Measurements from ENCODE around the gene TMED6.

The TMED6 gene

DNA sequence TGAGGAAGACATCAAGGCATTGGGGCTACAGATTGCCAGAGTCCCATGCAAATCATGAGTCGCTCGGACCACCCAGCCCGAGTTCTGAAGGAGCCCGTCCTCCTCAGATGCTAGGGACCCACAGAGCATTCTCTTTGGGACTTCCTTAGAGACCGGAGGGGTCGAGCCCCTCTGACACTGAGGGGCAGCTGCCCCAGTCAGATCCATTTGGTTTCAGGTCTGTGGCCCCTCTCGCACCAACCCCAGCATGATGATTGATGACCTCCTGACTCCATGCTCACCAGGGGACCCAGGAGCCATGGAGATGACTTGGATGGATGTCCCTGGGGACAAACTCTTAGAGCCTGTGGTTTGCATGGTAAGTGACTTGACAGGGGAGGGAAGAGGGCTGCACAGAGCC is 29.2 kb downstream of the TMED6 start:
- DNase-seq, result no peak

DNA sequence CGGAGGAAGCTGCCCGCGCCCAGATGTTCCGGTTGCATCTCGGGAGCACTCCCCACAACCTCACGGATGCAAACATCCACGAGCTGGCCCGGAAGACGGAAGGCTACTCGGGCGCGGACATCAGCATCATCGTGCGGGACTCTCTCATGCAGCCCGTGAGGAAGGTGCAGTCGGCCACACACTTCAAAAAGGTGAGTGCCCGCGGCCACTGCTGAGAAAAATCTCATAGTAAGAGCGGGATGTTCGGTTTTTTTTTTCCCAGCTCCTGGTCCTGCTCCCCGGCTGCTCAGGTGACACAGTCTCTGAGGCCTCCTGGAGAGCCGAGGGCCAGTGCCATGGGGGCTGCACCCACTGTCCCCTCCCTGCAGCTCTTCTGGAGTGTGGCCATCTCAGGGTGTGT is 30.5 kb downstream of the TMED6 start:
- DNase-seq, result no peak

DNA sequence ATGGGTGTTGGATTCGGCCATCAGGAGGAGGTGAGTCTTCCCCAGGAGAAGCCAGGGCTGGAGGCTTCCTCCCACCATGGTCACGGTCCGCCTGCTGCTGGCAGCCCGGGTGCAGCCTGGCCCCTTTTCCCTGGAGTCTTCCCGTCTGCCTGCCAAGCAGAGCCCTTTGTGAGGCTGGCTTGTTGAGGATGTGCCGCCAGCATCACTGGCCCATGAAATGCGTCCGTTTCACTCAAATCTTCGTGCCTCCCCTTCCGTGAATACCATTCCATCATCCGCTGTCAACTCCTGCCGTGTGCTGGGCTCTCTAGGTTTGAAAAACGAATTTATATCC is 30.9 kb downstream of the TMED6 start:
- no peak for DNase-seq

DNA sequence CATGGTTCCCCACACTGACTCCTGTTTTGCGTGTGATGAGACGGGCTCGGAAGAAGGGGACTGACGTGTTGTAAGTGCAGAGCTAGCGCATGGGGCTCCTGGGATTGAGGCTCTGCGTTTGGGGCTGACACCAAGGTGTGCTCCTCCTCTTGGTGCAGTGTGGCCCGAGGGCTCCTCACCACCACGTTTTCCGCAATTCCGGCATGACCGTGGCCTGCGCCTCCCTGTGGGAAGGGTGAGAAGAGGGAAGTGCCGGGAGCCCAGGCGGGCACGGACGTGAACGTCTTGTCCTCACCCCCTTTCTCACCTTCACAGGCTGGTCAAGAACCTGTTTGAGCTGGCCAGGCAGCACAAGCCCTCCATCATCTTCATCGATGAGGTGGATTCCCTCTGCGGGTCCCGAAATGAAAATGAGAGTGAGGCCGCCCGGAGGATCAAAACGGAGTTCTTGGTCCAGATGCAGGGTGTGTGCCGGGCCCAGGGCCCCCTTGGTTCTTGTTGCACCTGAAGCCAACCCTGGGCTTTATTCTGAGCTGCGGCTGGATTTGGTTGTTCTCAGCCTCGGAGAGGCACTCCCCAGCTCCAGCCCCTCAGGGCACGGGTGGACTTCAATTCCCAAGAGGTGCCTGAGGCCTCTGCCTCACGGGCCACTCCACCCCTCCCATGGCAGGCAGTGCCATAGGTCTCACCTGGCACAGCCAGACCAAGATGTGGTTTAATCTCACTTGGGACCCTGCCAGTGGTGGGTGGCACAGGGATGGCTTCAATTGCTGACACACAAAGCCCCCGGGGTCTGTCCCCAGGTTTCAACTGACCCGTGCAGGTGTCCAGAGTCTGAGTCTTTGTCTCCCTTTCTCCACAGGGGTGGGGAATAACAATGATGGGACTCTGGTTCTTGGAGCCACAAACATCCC is 31.5 kb downstream of the TMED6 start:
- no peak for DNase-seq

DNA sequence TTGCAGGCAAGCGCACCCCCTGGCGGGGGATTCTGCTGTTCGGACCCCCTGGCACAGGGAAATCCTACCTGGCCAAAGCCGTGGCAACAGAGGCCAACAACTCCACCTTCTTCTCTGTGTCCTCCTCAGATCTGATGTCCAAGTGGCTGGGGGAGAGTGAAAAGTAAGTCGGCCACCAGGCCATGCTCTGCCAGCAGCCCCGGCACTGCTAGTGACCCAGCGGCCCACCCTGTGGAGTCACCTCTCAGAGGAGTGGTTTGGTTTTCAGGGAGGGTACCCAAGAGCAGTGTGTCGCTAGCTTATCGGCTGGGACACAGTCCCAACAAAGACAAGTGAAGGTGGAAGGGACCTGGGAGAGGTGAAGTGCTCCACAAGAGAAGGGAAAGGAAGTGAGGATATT is 32.2 kb downstream of the TMED6 start:
- DNase-seq, result no peak

DNA sequence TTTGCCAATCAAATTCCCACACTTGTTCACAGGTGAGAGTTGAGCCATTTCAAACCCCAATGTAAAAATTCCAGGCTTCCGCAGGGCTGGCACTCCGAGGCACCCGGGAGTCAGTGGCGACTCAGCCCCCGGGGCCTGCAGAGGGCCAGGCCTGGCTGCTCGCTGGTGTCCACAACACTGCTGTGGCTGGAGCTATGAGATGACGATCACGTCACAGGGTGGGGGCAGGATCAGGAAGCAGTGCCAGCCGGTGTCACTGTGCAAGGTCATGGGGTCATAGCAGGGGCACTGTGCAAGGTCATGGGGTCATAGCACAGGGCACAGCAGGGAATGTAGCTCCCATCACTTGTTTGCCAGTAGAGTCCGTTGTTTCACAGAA is 32.7 kb downstream of the TMED6 start:
- DNase-seq, result no peak

DNA sequence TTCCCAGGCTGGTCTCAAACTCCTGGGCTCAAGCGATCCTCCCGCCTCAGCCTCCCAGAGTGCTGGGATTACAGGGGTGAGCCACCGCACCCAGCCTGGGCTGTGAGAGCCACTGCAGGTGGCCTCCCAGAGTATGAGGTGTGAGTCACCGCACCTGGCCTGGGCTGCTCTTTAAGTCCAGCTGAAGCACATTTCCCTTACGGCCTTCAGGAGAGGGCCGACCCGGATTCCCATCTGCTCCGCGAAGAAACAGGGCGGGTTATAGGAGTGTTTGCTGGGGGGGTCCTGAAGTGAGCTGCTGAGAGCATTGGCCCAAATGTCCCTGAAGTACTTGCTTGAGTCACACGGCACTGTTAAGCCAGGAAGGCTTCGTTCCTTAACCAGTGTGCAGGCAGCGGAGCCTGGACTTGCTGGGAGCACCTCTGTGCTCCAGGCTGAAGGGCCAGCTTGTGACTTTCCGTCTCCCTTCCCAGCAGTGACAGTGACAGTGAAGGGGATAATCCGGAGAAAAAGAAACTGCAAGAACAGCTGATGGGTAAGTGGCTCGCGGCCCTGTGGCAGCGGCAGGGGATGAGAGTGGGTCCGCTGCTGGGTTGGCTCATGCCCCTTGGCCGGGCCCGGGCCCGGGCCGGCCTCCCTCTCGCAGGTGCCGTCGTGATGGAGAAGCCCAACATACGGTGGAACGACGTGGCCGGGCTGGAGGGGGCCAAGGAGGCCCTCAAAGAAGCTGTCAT is 33.2 kb downstream of the TMED6 start:
- DNase-seq, result no peak

DNA sequence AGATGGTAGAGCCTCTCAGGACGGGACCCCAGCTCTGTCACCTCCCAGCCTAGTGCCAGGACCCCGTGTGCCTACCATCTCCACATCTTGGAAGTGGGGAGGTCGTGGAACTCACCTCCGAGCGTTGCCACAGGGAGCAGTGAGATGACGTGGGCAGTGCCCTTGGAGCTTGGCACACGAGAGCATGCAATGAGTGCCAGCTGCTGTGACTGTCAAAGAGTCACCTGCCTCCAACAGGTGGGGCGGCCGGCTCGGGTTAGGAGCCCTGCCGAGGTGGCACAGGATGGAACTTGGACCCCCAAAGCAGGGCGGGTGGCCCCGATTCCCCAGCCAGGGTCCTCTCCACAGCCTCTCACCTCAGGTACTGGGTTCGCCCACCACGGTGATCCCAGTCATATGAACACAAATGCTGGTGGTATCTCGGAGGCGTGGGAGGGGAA is 35.0 kb downstream of the TMED6 start:
- no peak for DNase-seq

DNA sequence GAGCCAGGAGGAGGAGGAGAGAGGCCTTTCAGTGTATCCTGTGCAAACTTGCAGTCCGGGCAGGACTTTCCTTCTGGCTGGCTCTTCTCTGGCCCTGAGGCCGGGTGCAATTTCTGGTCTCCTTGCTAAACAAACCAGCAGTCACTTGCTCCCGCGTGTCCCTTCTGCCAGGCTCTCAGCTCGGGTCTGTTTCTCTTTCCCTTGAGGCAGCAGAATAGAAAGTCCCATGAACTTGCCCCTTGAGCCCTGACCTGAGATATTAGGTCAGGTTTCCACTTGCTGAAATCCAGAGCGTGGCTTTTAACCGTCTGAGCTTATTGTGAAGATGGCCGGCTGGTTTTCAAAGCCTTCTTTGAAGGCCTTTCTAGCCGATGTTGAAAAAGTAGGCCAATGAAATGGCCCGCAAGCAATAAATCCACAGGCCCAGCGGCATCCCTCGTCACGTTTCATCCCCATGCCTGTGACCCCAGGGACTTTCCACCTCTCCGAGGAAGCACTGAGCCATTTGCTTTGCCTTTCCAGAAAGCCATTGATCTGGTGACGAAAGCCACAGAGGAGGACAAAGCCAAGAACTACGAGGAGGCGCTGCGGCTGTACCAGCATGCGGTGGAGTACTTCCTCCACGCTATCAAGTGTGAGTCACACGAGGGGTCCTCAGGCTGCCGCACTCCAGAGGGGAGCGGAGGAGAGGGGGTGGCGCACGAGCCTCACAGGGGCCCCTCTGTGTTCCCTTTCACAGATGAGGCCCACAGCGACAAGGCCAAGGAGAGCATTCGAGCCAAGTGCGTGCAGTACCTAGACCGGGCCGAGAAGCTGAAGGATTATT is 35.9 kb downstream of the TMED6 start:
- DNase-seq, result no peak

DNA sequence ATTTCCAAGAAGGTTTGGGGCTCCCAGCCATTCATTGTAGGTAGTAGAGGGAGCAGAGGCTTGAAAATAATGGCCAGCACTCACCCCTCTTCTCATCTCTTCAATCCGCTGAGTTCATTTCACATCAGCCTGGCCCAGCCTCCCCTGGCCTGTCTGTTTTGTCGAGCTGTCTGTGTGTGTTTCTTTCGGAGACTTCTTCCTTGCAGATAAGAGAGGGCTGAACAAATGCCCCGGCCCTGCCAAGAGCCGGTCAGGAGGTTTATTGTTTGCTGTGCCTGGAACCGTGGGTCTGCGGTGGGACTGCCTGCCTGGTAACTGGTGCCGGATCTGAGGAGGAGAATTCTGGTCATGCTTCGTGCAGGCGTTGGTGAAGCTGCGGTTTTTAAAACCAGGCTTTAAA is 37.1 kb downstream of the TMED6 start:
- no peak for DNase-seq

DNA sequence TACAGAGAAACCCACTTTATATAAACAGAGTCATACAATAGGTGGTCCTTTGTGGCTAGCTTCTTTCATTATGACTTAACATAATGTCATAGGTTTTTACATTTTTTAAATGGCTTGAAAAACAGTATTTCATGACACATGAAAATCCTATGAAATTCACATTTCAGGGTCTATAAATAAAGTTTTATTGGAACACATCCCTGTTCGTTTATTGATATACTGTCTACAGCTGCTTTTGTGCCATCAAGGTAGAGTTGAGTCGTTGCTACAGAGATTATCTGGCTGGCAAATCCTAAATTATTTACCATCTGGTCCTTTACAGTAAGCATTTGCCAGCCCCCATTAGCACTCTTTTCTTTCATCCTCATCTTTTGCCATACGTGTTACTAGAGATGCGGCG is 38.1 kb downstream of the TMED6 start:
- no peak for DNase-seq

DNA sequence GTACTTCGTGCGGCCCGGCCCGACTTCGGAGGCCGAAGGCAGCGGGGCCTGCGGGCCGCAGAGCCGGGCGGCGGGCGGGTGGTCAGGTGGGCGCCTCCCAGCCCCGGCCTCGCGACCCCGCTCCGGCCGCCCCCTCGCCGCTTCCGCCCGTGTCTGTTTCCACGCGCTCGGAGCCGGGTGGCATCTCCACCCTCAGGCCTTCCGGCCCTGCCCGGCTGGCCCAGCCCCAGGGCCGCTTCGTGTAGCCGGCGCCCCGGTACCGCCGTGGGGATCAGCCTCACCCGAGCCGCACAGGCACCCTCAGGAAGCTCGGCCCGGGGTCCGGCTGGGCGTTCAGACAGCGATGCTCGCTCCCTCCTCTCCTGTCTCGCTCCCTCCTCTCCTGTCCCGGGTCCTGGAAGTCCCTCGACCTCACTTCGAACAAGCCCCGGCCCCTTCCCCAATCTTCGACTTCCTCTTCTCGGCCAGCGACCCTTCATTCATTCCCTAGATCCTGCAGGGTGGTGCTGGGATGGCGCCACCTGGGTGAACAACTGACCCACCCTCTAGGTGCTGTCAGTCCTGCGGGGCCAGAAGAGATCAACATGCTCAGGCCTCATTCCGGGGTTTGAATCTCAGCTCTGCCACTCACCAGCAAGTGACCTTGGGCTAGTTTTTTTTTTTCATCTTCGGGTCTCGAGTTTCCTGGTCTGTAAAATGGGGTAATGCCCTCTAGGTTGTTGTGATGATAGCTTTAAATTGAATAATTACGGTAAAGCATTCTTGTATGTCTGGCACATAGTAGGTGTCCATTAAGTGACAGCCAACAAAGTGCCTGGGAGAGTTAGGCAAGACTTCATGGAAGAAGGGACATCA is 39.8 kb downstream of the TMED6 start:
- no peak for DNase-seq

DNA sequence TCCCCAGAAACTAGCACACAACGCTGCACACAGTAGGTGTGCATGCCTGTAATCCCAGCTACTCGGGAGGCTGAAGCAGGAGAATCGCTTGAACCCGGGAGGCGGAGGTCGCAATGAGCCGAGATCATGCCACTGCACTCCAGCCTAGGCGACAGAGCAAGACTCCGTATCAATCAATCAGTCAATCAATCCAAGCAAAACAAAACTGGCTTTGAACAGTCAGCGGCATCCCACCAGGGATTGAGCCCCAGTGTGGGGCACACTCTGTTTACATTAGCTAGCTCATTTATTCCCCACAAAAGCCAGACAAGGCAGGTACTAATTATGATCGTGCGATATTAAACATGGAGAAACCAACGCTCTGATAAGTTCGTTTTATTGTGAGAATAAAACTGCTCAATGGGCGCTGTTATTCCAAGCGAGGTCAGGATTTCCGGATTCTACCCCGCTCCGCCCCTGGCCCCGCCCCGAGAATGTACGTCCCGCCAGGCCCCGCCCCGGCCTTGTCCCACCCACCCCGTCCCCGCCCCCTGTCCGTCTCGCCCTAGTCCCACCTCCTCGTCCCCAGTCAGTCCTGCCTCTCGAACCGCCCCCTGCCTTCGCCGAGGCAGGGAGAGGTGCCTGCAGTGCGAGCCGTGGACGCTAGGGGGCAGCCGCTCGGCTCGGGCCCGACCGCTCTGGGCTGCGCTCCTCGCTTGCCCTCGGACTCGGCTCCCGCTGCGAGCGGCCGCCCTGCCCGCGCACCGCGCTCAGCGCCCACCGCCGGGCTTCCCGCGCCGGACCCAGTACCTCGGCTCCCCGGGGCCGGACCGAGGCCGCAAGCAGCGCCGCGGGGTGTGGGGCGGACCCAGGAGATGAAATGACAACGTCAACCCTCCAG is 40.7 kb downstream of the TMED6 start, which contains the start of gene VPS4A:
Gene VPS4A (plus strand): TSS at position 698 of the 880 bp plus-strand sequence. CDS start 162 bp downstream, at position 860.
- peak; percentile 58 for DNase-seq

DNA sequence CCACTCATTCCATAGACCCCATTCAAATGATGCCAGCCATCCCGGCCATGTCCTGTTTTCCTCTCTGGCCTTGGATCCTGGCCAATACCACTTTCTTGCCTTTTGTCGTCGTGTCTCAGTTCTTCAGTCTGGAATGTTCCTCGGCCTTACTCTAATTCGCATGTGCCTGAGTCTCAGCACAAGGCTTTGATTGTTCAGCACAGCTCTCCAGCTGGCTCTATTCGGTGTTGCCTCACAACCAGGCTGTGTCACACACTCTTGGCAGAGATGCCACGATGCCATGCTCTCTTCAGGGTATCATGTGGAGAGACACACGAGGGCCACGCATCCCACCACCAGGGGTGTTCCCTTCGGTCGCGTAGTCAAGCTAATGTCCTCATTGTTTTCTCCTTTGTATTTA is 42.3 kb downstream of the TMED6 start:
- no peak for DNase-seq

DNA sequence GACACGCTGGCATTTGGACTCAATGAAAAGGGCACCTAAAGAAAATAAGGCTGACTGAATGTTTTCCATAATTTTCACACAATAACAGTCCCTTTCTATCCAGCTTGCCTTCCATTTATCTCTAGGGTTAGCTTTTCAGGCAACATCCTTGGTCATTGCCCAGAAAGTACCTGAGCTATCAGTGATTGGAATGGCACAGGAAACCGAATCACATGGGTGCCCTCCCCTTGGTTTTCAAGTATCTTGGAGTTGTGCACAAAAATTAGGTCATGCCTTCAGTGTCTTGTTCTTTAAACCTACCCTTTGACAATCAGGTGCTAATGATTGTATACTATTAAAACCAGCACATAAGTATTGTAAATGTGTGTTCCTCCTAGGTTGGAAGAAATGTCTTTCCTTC is 43.7 kb downstream of the TMED6 start:
- DNase-seq, result no peak

DNA sequence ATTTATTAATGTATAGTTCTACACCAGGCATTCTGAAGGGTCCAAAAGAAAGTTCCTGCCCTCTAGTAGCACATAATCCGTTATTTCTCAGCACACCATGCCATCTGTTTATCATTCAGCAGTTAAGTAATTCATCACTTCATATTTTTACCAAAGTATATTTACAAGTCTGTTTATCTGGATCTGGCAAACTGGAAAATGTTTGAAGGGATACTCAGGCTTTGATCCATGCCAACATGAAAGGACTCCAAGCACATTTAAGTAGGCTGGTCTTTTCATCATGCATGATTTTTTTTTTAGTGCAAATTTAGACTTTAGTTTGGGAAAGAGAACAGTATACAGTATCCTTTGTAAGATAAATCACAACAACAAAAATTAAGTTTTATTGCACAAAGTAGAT is 44.5 kb downstream of the TMED6 start:
- no peak for DNase-seq

DNA sequence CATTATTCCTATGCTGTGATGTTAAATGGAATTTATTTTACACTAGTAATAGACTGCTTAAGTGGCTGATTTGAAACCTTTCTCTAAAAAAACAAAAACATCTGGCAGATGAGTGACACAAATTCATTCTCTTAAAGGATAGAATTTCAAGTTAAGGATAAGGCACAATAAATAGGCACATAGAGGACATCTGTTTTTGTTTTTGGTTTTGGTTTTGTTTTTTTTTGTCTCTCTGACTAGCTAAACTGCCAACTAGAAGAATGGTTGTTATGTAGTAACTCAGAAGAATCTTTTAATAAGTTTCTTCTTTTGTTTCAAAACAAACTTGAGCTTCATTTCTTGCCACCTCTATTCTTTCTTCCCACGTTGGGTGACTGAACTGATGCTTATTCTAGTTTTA is 45.6 kb downstream of the TMED6 start:
- no peak for DNase-seq

DNA sequence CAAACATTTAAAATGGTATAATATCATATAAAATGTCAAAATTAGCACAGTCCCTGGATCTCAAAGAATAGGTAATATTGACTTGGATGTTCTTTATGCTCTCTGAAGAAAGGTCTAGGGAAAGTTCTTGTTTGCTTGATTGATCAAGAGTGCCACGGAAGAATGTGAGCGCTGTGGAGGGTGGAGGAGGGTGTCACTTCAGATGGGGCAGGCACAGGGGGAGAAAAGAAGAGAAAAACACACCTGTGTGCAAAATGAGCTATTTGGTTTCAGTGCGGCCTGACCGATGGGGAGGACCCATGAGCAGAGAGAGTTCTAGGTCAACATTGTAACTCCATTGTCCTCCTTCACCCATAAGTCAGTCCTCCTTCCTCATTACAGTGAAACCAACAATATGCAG is 49.3 kb downstream of the TMED6 start:
- no peak for DNase-seq

DNA sequence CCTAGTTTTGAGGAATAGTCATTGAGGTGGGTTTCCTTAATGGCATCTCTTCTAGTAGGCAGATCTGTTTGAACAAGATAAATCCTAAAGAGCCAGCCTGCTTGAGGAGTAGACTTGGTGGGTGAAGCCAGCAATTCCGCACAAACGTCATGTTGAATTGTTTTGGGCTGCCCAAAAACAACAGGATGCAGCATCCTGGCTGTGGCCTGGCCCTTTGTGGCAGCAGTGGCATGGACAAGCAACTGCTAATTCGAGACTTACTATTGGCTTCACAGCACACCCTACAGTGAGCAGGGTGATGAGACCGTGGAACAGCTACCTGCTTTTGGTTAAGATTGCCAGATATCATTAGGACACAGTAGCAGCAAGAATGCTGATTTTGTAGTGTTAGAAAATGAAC is 49.7 kb downstream of the TMED6 start:
- DNase-seq, result no peak

DNA sequence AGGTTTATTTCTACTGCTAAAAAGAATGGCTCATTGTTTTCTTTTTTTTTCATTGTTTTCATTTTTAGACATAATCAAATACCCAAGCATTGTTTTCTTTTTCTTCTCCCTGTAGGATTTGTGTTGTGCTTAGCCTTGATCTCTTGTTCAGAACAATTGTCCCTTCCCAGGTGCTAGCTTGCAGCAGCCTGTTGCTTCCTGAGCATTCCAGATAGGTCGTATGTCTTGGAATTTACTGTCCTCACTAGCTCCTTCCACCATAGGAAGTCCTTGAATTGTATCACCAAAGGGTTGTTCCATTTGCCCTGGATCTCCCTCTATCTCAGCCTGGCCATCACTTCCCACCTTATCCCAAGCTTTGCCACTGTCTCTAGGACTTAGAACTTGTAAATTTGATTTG is 50.4 kb downstream of the TMED6 start:
- DNase-seq, result no peak

DNA sequence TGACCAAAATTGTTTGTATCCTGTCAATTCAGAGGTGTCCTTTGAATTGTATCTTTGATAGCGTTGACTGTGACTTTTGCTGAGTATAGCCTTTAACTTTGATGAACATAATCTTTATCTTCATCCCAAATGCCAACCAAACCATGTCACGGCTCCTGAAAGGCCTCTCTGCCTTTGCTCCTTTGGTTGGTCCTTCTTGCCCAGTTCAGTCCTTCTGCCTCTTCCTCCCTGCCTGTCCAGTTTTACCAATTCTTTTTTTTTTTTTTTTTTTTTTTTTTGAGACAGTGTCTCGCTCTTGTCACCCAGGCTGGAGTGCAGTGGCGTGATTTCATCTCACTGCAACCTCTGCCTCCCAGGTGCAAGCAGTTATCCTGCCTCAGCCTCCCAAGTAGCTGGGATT is 53.3 kb downstream of the TMED6 start:
- no peak for DNase-seq

Measured in DMS79 (cell line).